Measurements from ENCODE around the gene HOXA6.
A peak's percentile ranks its signal among the peaks of the same experiment; 100 is the strongest.

Gene HOXA6

GRCh38 chr7:27133409-27134231, 14.0 kb downstream of the HOXA6 start:
- Histone ChIP-seq H3K4me2 (peak overlapping the region; percentile 52; the same call in 1 of the 2 replicates), H3K9ac (no peak overlapping the region), H4K20me1 (ENCODE audit: insufficient read depth) (no peaks in the 10 kb centered on the region), H2AFZ (ENCODE audit: low read depth) (no peak overlapping the region), H3K4me3 (IDR thresholded peaks at IDR 0.05; ENCODE audit: insufficient read depth, low read depth, low read length) (no peak overlapping the region), H3K79me2 (ENCODE audit: insufficient read depth, low read depth) (no peaks in the 10 kb centered on the region; the same call in 1 of the 2 replicates), H3K4me1 (ENCODE audit: low read depth, poor library complexity, severe bottlenecking) (peaks cover 36% of the 10 kb centered on the region), H3K27ac (no peak overlapping the region), H3K36me3 (ENCODE audit: insufficient read depth) (no peaks in the 10 kb centered on the region), H3K27me3 (ENCODE audit: insufficient read depth, low read depth) (no peaks in the 10 kb centered on the region)
- TF ChIP-seq CTCF (conservative IDR thresholded peaks at IDR 0.05; ENCODE audit: low read depth, low read length): no peak

- H3K79me2 ChIP-seq (ENCODE audit: insufficient read depth, low read depth): no peaks in the 10 kb centered on the region; the same call in 1 of the 2 replicates
- H3K4me2 ChIP-seq: no peak overlapping the region
- peaks cover 41% of the 10 kb centered on the region for H3K4me1 ChIP-seq (ENCODE audit: low read depth, poor library complexity, severe bottlenecking)
- no peaks in the 10 kb centered on the region for H3K36me3 ChIP-seq (ENCODE audit: insufficient read depth)
- H3K27me3 ChIP-seq (ENCODE audit: insufficient read depth, low read depth): no peaks in the 10 kb centered on the region
- no peak overlapping the region for H3K9ac ChIP-seq
- H3K27ac ChIP-seq: no peak overlapping the region
- no peaks in the 10 kb centered on the region for H4K20me1 ChIP-seq (ENCODE audit: insufficient read depth)
- TF ChIP-seq CTCF (conservative IDR thresholded peaks at IDR 0.05; ENCODE audit: low read depth, low read length): no peak
- no peak overlapping the region for H2AFZ ChIP-seq (ENCODE audit: low read depth)
- H3K4me3 ChIP-seq (IDR thresholded peaks at IDR 0.05; ENCODE audit: insufficient read depth, low read depth, low read length): no peak overlapping the region
Observed at GRCh38 chr7:27132978-27133377, 14.6 kb downstream of the HOXA6 start.

GRCh38 chr7:27132214-27132613, 15.4 kb downstream of the HOXA6 start:
- no peak for TF ChIP-seq CTCF (conservative IDR thresholded peaks at IDR 0.05; ENCODE audit: low read depth, low read length)
- Histone ChIP-seq H3K36me3 (ENCODE audit: insufficient read depth) (no peaks in the 10 kb centered on the region), H3K79me2 (ENCODE audit: insufficient read depth, low read depth) (no peaks in the 10 kb centered on the region; the same call in 1 of the 2 replicates), H3K4me2 (no peak overlapping the region), H2AFZ (ENCODE audit: low read depth) (no peak overlapping the region), H4K20me1 (ENCODE audit: insufficient read depth) (no peaks in the 10 kb centered on the region), H3K27ac (no peak overlapping the region), H3K27me3 (ENCODE audit: insufficient read depth, low read depth) (no peaks in the 10 kb centered on the region), H3K4me3 (IDR thresholded peaks at IDR 0.05; ENCODE audit: insufficient read depth, low read depth, low read length) (no peak overlapping the region), H3K4me1 (ENCODE audit: low read depth, poor library complexity, severe bottlenecking) (peaks cover 45% of the 10 kb centered on the region), H3K9ac (no peak overlapping the region)

- H3K4me1 ChIP-seq (ENCODE audit: low read depth, poor library complexity, severe bottlenecking): peaks cover 45% of the 10 kb centered on the region
- H3K4me3 ChIP-seq (IDR thresholded peaks at IDR 0.05; ENCODE audit: insufficient read depth, low read depth, low read length): peak overlapping the region; percentile 58
- TF ChIP-seq CTCF (conservative IDR thresholded peaks at IDR 0.05; ENCODE audit: low read depth, low read length): no peak
- peak overlapping the region; percentile 44 for H3K4me2 ChIP-seq
- no peaks in the 10 kb centered on the region for H3K36me3 ChIP-seq (ENCODE audit: insufficient read depth)
- peak overlapping the region; percentile 94 for H3K9ac ChIP-seq
- H3K79me2 ChIP-seq (ENCODE audit: insufficient read depth, low read depth): no peaks in the 10 kb centered on the region; the same call in 1 of the 2 replicates
- peak overlapping the region; percentile 79 for H2AFZ ChIP-seq (ENCODE audit: low read depth)
- H4K20me1 ChIP-seq (ENCODE audit: insufficient read depth): no peaks in the 10 kb centered on the region
- H3K27ac ChIP-seq: peak overlapping the region; percentile 94
- H3K27me3 ChIP-seq (ENCODE audit: insufficient read depth, low read depth): no peaks in the 10 kb centered on the region
Observed at GRCh38 chr7:27131390-27131819, 16.2 kb downstream of the HOXA6 start.
